H9 (cell line): Measurements from ENCODE around the gene MUS81. TPM values are rescaled to one million over a fixed set of nuclear protein-coding genes. Genes with fewer than 3 reads are reported as not detected.

Experiments used
- DNase-seq: peaks from one replicate; pipeline ENCODE4 v3.0.0-alpha.2; 2017
- H2AFZ ChIP-seq: one replicate; pipeline ENCODE4 v1.6.1; 2013; ENCODE audit warnings: mild to moderate bottlenecking, low read length, control low read depth, moderate library complexity
- H2AK5ac ChIP-seq: 2 replicates; pipeline ENCODE4 v1.6.1; 2013; ENCODE audit warnings: low read length, control low read depth, mixed read lengths; ENCODE audit not compliant: insufficient read length
- H2BK120ac ChIP-seq: one replicate; pipeline ENCODE4 v1.6.1; 2013; ENCODE audit warnings: low read depth, mild to moderate bottlenecking, low read length, control low read depth, inconsistent platforms; ENCODE audit not compliant: poor library complexity, severe bottlenecking
- H2BK12ac ChIP-seq: 2 replicates; pipeline ENCODE4 v1.6.1; 2013; ENCODE audit warnings: low read length, control low read depth, mixed read lengths, low read depth; ENCODE audit not compliant: insufficient read length
- H2BK15ac ChIP-seq: 2 replicates; pipeline ENCODE4 v1.6.1; 2013; ENCODE audit warnings: low read depth, low read length, control low read depth
- H2BK20ac ChIP-seq: one replicate; pipeline ENCODE4 v1.6.1; 2013; ENCODE audit warnings: low read depth, mild to moderate bottlenecking, low read length, control low read depth, inconsistent platforms; ENCODE audit not compliant: poor library complexity, severe bottlenecking
- H2BK5ac ChIP-seq: 2 replicates; pipeline ENCODE4 v1.6.1; 2013; ENCODE audit warnings: low read length, control low read depth, mixed read lengths; ENCODE audit not compliant: insufficient read length
- H3K14ac ChIP-seq: 2 replicates; pipeline ENCODE4 v1.6.1; 2013; ENCODE audit warnings: low read length, control low read depth; ENCODE audit not compliant: insufficient read depth
- H3K18ac ChIP-seq: 2 replicates; pipeline ENCODE4 v1.6.1; 2013; ENCODE audit warnings: low read depth, mild to moderate bottlenecking, mixed read lengths, low read length, control low read depth; ENCODE audit not compliant: insufficient read length
- H3K23ac ChIP-seq: 2 replicates; pipeline ENCODE4 v1.6.1; 2013; ENCODE audit warnings: low read length, control low read depth, mixed read lengths, low read depth; ENCODE audit not compliant: insufficient read length
- H3K23me2 ChIP-seq: 2 replicates; pipeline ENCODE4 v1.6.1; 2013; ENCODE audit warnings: low read depth, mild to moderate bottlenecking, mixed read lengths, low read length, control low read depth; ENCODE audit not compliant: insufficient read length, poor library complexity, severe bottlenecking
- H3K27ac ChIP-seq: 2 replicates; pipeline ENCODE4 v1.5.1; 2013; ENCODE audit warnings: low read length, control low read depth, mixed read lengths, low read depth; ENCODE audit not compliant: insufficient read length
- H3K27me3 ChIP-seq: 2 replicates; pipeline ENCODE4 v1.6.1; 2013; ENCODE audit warnings: low read length, control low read depth, inconsistent platforms; ENCODE audit not compliant: insufficient read depth
- H3K4ac ChIP-seq: 2 replicates; pipeline ENCODE4 v1.6.1; 2013; ENCODE audit warnings: low read depth, mild to moderate bottlenecking, control low read depth, inconsistent platforms, low read length, moderate library complexity
- H3K4me1 ChIP-seq: 2 replicates; pipeline ENCODE4 v1.6.1; 2013; ENCODE audit warnings: low read length, control low read depth, inconsistent platforms; ENCODE audit not compliant: insufficient read depth
- H3K4me2 ChIP-seq: 2 replicates; pipeline ENCODE4 v1.6.1; 2013; ENCODE audit warnings: low read length, control low read depth, mixed read lengths; ENCODE audit not compliant: insufficient read length, insufficient read depth
- H3K56ac ChIP-seq: 2 replicates; pipeline ENCODE4 v1.6.1; 2013; ENCODE audit warnings: low read depth, mild to moderate bottlenecking, mixed read lengths, low read length, control low read depth; ENCODE audit not compliant: insufficient read length
- H3K79me1 ChIP-seq: 2 replicates; pipeline ENCODE4 v1.6.1; 2013; ENCODE audit warnings: low read depth, mild to moderate bottlenecking, moderate library complexity, low read length, control low read depth, inconsistent platforms; ENCODE audit not compliant: insufficient read depth, poor library complexity, severe bottlenecking
- H3K79me2 ChIP-seq: 2 replicates; pipeline ENCODE4 v1.6.1; 2013; ENCODE audit warnings: low read length, control low read depth, inconsistent platforms; ENCODE audit not compliant: insufficient read depth
- H3K9ac ChIP-seq: 2 replicates; pipeline ENCODE4 v1.6.1; 2013; ENCODE audit warnings: low read length, control low read depth, mixed read lengths; ENCODE audit not compliant: insufficient read length; ENCODE audit errors: extremely low read depth
- H3K9me3 ChIP-seq: one replicate; pipeline ENCODE4 v1.6.1; 2013; ENCODE audit warnings: low read depth, low read length, inconsistent platforms; ENCODE audit not compliant: control insufficient read depth
- H3T11ph ChIP-seq: one replicate; pipeline ENCODE4 v1.6.1; 2013; ENCODE audit warnings: mild to moderate bottlenecking, low read length, control low read depth, inconsistent platforms
- H4K20me1 ChIP-seq: one replicate; pipeline ENCODE4 v1.6.1; 2013; ENCODE audit not compliant: control insufficient read depth, insufficient read length, insufficient read depth
- H4K5ac ChIP-seq: 2 replicates; pipeline ENCODE4 v1.6.1; 2013; ENCODE audit warnings: low read depth, mild to moderate bottlenecking, mixed read lengths, low read length, control low read depth; ENCODE audit not compliant: insufficient read length
- H4K8ac ChIP-seq: replicated peaks from 2 replicates; pipeline ENCODE4 v1.6.1; 2013; ENCODE audit warnings: low read length, control low read depth, mixed read lengths, low read depth; ENCODE audit not compliant: insufficient read length
- H4K91ac ChIP-seq: 2 replicates; pipeline ENCODE4 v1.6.1; 2013; ENCODE audit warnings: low read depth, mild to moderate bottlenecking, moderate library complexity, mixed read lengths, low read length, control low read depth; ENCODE audit not compliant: insufficient read length
- H3K27ac Mint-ChIP-seq, 3 experiments: 2 replicates in 2 of 3; 3 replicates in 1 of 3; pipeline ENCODE4 v1.8.0; 2020 to 2021; ENCODE audit warnings: mixed read lengths in 3 of 3, mild to moderate bottlenecking in 1 of 3, moderate library complexity in 1 of 3
- H3K27me3 Mint-ChIP-seq: 2 replicates; pipeline ENCODE4 v1.8.0; 2021; ENCODE audit warnings: low read depth, mild to moderate bottlenecking, moderate library complexity, mixed read lengths
- H3K36me3 Mint-ChIP-seq, 3 experiments: 2 replicates in 2 of 3; 3 replicates in 1 of 3; pipeline ENCODE4 v1.8.0; 2020 to 2021; ENCODE audit warnings: low read depth in 3 of 3, mixed read lengths in 3 of 3; ENCODE audit not compliant: insufficient read depth in 1 of 3
- H3K4me1 Mint-ChIP-seq, 2 experiments: 2 replicates each; pipeline ENCODE4 v1.8.0; 2020; ENCODE audit warnings: mixed read lengths in 2 of 2
- H3K4me3 Mint-ChIP-seq, 2 experiments: 2 replicates in 1 of 2; 3 replicates in 1 of 2; pipeline ENCODE4 v1.8.0; 2020 to 2021; ENCODE audit warnings: mild to moderate bottlenecking in 2 of 2, mixed read lengths in 2 of 2, moderate library complexity in 1 of 2
- H3K9me3 Mint-ChIP-seq, 2 experiments: 2 replicates in 1 of 2; 3 replicates in 1 of 2; pipeline ENCODE4 v1.8.0; 2020; ENCODE audit warnings: mild to moderate bottlenecking in 2 of 2, mixed read lengths in 2 of 2, moderate library complexity in 1 of 2
- WGBS: extraction: QIAGEN DNeasy Blood & Tissue Kit; methylation state at CpG from one replicate; pipeline ENCODE4 v1.1.7; 2013; ENCODE audit warnings: missing lambda C conversion rate, low lambda C conversion rate, mixed read lengths; ENCODE audit not compliant: insufficient read length; ENCODE audit errors: extremely low coverage; 5-methylcytosine and 5-hydroxymethylcytosine counted together
- total RNA-seq: library from RNA; stranded (reverse); gene quantifications from 2 replicates; pipeline ENCODE4 v1.2.1, GENCODE V29; 2021
- TF ChIP-seq, protein P1 (sequence below): fragments of 200-600 bp; sonication (generic); conservative IDR thresholded peaks from 3 replicates; pipeline ENCODE4 v1.8.0; 2021; ENCODE audit warnings: antibody characterized with exemption, mild to moderate bottlenecking

The MUS81 gene
- total RNA-seq, 1 experiment from 2014 or later, result 49.2 TPM

DNA sequence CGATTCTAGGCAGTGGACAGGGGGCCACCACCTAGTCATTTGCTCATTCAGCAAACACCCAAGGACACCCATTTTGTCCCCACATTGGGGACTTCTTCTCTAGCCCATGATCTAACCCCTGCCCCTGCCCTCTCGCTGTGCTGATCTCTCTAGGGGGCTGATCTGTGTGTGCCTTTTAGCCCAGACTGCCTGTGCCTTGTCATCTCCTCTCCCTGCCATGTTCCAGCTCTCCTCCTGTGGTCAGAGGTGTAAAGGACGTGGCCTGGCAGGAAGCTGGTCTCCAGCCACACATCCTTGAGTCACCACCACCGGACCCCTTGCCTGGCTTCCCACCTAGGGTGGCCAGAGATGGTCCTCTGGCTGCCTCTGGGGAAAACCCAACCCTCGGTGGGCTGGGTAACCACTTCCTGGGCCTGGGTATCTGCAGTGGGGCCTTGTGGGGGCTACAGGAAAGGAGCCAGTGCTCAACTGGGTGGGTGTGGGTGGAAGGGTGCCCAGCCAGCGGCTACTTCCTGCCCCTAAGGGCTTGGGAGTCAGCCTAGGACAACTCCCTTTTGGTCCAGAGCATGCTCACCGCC lies 20.7 kb downstream of the MUS81 start:
- TF ChIP-seq, protein P1, sequence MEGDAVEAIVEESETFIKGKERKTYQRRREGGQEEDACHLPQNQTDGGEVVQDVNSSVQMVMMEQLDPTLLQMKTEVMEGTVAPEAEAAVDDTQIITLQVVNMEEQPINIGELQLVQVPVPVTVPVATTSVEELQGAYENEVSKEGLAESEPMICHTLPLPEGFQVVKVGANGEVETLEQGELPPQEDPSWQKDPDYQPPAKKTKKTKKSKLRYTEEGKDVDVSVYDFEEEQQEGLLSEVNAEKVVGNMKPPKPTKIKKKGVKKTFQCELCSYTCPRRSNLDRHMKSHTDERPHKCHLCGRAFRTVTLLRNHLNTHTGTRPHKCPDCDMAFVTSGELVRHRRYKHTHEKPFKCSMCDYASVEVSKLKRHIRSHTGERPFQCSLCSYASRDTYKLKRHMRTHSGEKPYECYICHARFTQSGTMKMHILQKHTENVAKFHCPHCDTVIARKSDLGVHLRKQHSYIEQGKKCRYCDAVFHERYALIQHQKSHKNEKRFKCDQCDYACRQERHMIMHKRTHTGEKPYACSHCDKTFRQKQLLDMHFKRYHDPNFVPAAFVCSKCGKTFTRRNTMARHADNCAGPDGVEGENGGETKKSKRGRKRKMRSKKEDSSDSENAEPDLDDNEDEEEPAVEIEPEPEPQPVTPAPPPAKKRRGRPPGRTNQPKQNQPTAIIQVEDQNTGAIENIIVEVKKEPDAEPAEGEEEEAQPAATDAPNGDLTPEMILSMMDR, result no peak
- Histone ChIP-seq H4K91ac (no peak overlapping the region), H4K8ac (no peak overlapping the region), H2BK12ac (no peak overlapping the region), H3K18ac (no peak overlapping the region), H3K4me1 (no peaks in the 10 kb centered on the region), H3K14ac (no peak overlapping the region), H3K4me2 (no peak overlapping the region), H4K5ac (no peak overlapping the region), H3K79me2 (no peaks in the 10 kb centered on the region), H3K79me1 (no peaks in the 10 kb centered on the region), H2BK15ac (no peak overlapping the region), H2BK20ac (no peak overlapping the region), H3K27me3 (no peaks in the 10 kb centered on the region), H2AFZ (no peak overlapping the region), H3T11ph (no peak overlapping the region), H3K23ac (no peak overlapping the region), H3K56ac (no peak overlapping the region), H4K20me1 (no peaks in the 10 kb centered on the region), H2BK5ac (no peak overlapping the region), H3K9me3 (no peaks in the 10 kb centered on the region), H2AK5ac (no peak overlapping the region), H3K9ac (no peak overlapping the region), H3K4ac (no peak overlapping the region), H2BK120ac (no peak overlapping the region), H3K23me2 (no peaks in the 10 kb centered on the region), H3K27ac (no peak overlapping the region)
- peaks cover 2 to 6% of the 10 kb centered on the region in 2 experiments for H3K4me1 Mint-ChIP-seq
- H3K36me3 Mint-ChIP-seq, result peaks cover 24 to 42% (median 39%) of the 10 kb centered on the region in 3 experiments
- DNase-seq, result no peak
- WGBS, result no CpG with 5 or more reads among the region's 7 CpGs
- H3K4me3 Mint-ChIP-seq, result no peak overlapping the region
- H3K27ac Mint-ChIP-seq, result peak overlapping the region in 1 of 3 experiments; percentile 9; a peak in 2 of 7 replicates
- H3K27me3 Mint-ChIP-seq, result peaks cover 17% of the 10 kb centered on the region
- no peaks in the 10 kb centered on the region; a peak in 1 of 5 replicates for H3K9me3 Mint-ChIP-seq
